NCI-H226 (cell line): Measurements from ENCODE around the gene SPATC1L.
"Not testable (repeated sequence)": the region's sequence is repeated elsewhere in the genome, so short reads cannot be mapped to it uniquely, and the experiment has no call there.

Experiments
- DNase-seq: peaks from one replicate; pipeline ENCODE4 v3.0.0-alpha.2; 2015

SPATC1L gene

DNA sequence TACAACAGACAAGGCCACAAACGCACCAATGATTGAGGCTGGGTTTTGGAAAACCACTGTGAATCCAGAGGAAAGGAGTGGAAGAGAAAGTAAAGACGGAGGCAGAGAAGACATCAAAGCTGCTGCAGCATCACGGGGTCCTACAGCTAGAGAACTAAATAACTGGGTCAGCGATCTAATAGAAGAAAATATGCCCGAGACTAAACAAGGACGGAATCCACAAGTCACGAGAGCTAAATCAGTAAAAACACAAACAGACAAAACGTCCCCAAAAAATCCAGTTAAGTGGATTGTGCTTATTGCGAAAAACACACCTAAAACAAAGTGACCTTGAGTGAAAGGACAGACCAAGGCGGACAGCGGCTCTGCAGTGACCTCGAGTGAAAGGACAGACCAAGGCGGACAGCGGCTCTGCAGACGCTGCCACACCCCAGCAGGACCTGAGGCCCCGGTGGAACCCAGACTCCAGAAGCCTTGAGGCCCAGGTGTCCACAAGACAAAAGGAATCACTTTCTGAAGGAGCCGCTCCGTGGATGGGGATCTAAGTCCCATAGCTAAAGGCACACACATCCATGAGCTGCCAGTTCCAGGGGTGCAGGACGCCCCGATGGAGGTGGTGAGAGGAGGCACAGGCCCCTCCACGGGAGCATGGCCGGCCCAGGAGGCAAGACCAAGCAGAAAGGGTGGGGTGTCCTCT, 34.9 kb downstream of the SPATC1L start:
- no peak for DNase-seq

DNA sequence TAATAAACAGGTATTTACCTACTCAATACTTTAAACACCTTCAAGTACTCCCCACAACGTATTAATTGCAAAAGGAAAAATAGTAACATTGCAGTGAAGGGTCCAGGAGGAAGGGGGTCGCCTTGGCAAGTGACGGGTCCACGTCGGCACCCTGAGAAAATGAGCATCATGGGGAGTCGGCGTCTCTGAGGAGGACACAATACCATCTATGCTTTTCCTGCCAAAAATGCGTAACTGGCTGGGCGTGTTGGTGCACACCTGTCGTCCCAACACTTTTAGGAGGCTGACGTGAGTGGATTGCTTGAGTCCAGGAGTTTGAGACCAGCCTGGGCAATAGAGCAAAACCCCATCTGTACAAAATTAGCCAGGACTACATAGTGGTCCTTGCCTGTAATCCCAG, 36.2 kb downstream of the SPATC1L start:
- no peak for DNase-seq

- DNase-seq, result peak; percentile 34
These were observed 36.8 kb downstream of the SPATC1L start for GRCh38 chr21:46147429-46147828.

DNA sequence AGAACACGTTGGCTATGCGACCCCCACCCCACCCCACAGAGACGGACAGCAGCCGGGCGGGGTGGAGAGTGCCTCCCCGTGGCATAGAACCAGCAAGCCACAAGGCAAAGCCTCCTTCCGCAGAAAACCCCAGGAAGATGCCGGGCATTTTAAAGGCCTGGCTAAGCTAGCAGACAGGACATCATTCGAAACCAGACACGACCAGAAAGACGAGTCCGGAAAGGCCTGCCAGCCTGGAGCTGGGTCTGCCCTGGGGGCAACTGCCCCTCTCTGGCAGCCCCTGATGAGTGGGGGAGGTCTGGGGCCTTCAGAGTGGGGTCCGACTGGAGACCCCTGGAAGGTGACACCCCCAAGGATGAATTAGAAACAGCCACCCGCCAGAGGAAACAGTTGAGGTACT, 37.4 kb downstream of the SPATC1L start:
- DNase-seq, result no peak

GRCh38 chr21:46145840-46146691, 38.2 kb downstream of the SPATC1L start:
- no peak for DNase-seq

DNA sequence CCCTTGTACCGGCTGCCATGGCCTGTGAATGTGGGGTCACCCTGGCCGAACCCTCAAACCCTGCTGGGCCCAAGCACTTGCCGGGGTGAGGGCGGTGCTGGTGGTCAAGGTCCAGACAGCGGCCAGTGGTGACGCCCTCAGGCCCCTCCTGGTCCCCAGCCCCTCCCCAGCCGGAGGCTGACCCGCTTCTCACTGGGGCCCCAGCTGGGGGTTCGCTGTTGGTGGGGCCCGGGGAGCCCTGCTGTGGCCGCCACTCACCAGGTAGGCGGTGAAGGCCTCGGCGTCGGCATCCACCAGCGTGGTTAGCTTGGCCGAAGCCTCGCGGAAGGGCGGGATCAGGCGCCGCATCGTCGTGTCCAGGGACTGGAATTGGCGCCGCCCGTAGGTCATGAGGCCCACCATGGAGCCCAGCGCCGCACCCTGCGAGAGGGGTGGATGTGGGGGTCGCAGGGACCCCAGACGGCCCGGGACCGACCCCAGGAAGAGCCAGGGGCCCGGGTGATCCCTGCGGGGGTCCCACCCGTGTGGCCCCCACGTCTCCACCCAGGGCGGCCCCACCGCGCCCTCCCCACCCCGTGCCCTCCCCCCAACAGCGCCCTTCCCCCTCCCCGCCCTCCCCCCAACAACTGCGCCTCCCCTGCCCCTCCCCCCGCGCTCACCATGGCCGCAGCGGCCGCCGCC, 39.0 kb downstream of the SPATC1L start:
- DNase-seq, result no peak

DNA sequence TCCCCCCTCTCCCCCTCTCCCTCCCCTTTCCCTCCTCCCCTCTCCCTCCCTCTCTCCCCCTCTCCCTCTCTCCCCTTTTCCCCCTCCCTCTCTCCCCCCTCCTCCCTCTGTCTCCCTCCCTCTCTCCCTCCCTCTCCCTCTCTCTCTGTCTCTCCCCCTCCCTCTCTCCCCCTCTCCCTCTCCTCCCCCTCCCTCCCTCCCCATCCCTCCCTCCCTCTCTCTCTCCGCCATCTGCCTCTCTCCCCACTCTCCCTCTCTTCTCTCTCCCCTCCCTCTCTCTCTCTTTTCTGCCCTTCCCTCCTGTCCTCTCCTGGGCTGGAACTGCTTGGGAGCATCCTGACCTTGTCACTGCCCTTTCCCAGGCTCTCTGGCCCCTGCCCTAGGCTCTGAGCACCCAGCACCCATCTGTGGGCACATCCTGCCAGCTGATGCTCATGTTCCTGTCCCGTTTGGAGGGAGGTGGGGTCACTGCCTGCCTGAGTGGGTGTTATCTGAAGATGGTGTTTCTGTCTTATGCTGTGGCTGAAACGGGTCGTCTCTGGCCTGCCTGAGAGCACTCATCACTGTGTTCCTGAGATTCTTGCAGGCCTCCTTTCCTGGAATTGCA, 39.7 kb downstream of the SPATC1L start:
- no peak for DNase-seq

- DNase-seq, result no peak
These were observed 41.4 kb downstream of the SPATC1L start for GRCh38 chr21:46142582-46143473.

DNA sequence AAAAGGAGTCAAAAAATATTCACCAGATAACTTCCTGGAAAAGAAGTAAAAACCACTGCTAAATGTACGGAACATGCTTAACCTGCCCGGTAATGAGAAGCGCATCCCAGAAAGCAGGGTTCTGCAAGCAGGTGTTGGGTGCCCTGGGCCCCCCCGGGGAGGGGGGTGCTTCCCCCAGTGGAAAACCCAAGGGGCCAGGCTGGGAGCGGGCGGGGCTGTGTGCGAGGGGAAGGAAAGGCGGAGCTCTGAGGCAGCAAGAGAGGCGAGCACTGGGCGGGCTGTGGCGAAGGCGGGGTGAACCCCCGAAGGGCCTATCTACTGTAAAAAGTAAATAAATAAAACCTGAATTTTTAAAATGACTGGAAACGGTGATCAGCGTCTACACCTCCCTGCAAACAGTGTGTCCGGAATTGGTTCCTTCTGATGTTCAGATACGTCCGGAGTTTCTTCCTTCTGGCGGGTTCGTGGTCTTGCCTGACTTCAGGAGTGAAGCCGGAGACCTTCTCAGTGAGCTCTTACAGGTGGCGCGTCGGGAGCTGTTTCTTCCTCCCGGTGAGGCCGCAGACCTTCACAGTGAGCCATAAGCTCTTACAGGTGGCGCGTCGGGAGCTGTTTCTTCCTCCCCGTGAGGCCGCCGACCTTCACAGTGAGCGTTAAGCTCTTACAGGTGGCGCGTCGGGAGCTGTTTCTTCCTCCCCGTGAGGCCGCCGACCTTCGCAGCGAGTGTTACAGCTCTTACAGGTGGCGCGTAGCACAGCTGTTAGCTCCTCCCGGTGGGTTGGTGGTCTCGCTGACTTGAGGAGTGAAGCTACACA, 42.3 kb downstream of the SPATC1L start:
- no peak for DNase-seq

DNA sequence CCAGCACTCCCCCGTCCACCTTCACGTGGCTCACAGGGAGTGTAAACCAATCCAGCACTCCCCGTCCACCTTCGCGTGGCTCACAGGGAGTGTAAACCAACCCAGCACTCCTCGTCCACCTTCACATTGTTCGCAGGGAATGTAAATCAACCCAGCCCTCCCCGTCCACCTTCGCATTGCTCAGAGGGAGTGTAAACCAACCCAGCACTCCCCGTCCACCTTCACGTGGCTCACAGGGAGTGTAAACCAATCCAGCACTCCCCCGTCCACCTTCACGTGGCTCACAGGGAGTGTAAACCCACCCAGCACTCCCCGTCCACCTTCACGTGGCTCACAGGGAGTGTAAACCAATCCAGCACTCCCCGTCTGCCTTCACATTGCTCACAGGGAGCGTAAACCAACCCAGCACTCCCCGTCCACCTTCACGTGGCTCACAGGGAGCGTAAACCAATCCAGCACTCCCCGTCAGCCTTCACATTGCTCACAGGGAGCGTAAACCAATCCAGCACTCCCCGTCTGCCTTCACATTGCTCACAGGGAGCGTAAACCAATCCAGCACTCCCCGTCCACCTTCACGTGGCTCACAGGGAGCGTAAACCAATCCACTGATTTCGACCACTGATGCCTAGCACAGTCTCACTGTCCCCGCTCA, 43.8 kb downstream of the SPATC1L start:
- not testable (repeated sequence) for DNase-seq

GRCh38 chr21:46139686-46140085, 44.6 kb downstream of the SPATC1L start:
- no peak for DNase-seq

- no peak for DNase-seq
These were observed 45.8 kb downstream of the SPATC1L start for GRCh38 chr21:46138383-46138970.

DNA sequence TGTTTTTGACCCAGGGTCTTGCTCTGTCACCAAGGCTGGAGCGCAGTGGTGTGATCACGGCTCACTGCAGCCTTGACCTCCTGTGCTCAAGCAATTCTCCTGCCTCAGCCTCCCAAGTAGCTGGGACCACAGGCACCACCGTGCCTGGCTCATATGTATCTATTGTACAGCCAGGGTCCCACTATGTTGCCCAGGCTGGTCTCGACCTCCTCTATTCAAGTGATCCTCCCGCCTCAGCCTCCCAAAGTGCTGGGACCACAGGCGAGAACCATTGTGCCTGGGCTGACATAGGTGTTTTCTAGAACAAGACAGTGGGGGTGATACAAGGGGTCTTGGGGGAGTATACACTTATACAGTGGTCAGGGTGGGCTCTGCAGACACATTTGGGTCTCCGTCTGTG, 46.4 kb downstream of the SPATC1L start:
- no peak for DNase-seq

DNA sequence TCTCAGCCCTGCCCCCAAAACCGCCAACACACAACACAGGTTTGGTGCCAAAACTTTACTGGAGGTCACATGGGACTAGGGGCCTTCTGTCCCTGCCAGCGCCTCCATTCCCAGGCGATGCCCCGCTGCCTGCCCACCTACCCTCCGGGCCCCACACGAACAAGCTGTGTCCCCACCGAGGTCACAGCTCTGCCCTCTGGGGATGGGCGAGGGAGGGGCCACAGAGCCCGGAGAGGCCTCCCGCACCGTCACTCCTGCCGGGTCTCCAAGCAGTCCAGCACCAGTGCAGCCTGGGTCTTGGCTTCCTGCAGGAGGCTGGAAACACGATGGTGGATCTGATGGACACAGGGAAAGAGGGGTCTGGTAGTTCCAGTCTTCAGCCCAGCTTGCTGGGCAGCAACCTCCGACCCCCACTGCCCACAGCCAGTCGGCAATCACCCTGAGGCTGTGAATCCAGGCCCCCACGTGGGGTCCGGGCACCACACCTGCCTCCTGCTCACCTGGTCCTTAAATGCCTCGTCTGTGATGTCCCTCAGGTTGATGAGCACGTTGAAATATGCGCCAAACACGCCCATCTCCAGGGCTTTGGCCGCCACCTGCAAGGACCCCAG, 47.4 kb downstream of the SPATC1L start:
- DNase-seq, result no peak

GRCh38 chr21:46135782-46136395, 48.4 kb downstream of the SPATC1L start:
- DNase-seq, result no peak

DNA sequence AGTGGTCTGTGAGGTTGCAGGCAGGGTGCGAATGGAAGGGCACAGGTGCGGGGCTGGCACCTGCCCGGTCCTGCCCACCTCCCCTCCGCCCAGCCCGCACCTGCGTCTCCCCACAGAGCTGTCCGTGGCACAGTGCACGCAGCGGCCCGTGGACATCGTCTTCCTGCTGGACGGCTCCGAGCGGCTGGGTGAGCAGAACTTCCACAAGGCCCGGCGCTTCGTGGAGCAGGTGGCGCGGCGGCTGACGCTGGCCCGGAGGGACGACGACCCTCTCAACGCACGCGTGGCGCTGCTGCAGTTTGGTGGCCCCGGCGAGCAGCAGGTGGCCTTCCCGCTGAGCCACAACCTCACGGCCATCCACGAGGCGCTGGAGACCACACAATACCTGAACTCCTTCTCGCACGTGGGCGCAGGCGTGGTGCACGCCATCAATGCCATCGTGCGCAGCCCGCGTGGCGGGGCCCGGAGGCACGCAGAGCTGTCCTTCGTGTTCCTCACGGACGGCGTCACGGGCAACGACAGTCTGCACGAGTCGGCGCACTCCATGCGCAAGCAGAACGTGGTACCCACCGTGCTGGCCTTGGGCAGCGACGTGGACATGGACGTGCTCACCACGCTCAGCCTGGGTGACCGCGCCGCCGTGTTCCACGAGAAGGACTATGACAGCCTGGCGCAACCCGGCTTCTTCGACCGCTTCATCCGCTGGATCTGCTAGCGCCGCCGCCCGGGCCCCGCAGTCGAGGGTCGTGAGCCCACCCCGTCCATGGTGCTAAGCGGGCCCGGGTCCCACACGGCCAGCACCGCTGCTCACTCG, 52.2 kb downstream of the SPATC1L start:
- DNase-seq, result no peak

- DNase-seq, result no peak
These were observed 52.7 kb downstream of the SPATC1L start for GRCh38 chr21:46131588-46131837.

DNA sequence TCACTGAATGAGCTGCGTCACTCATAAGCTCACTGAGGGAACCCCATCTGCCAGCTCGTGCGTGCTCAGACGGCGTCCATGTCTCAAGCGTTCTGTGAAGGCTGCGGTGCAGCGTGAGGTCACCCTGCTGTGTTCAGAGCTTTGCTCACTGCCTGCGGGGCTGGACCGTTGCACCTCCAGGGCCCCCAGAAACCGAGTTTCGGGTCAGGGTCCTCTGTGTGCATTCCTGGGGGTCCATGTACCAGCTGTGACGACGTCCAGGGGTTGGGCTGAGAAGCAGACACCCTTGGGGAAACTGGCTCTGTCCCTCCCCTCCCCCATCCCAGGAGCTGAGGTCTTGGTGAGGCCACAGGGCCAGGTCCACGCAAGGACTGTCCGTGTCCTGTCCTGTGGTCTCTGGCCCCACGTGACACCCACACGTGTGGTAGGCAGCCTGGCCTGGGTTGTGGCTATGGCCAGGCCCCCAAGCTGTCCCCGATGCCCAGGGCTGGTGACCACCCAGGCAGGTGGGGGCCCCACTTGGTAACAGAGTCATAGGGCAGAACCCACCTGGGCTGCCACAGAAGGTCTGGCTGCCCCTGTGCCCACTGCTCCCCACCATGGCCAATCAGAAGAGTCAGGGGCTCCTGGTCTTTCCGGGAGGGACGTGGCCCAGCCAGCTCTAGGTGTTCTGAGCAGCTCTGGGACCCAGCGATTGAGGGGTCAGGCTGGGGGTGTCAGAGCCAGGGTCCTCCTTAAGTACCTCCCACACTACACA, 53.2 kb downstream of the SPATC1L start:
- DNase-seq, result no peak
